Erythroblast (primary cell): ENCODE results near the gene RAB44.

Experiments
- GATA1 ChIP-seq: IDR thresholded peaks from 2 replicates; pipeline ENCODE4 v1.6.1; 2011; ENCODE audit warnings: low read depth, mild to moderate bottlenecking, control low read depth, low read length, moderate library complexity
- POLR2A ChIP-seq: IDR thresholded peaks from 2 replicates; pipeline ENCODE4 v1.6.1; 2011; ENCODE audit warnings: mild to moderate bottlenecking, low read length

- no peak for TF ChIP-seq POLR2A
- TF ChIP-seq GATA1 = no peak
These were observed 78.5 kb downstream of the RAB44 start for GRCh38 chr6:36776167-36776566.
